Astrocyte (in vitro differentiated cells and primary cell): Measurements from ENCODE around the gene BCAR1.

ENCODE experiments used
- CTCF ChIP-seq: IDR thresholded peaks from 2 replicates; pipeline ENCODE4 v1.5.1; 2011; ENCODE audit warnings: low read depth, mild to moderate bottlenecking, inconsistent platforms, low read length, moderate library complexity; ENCODE audit not compliant: insufficient read depth
- EZH2 ChIP-seq: IDR thresholded peaks from 2 replicates; pipeline ENCODE4 v1.6.1; 2012; ENCODE audit warnings: mild to moderate bottlenecking, low read length, inconsistent platforms; ENCODE audit not compliant: insufficient read depth

GRCh38 chr16:75216576-75216975 lies 34.8 kb downstream of the BCAR1 start:
- no peak for TF ChIP-seq CTCF
- TF ChIP-seq EZH2: no peak
